ENCODE data around the gene ATP8B2. TPM values are rescaled to one million over a fixed set of nuclear protein-coding genes. Genes with fewer than 3 reads are reported as not detected.

Gene ATP8B2
- total RNA-seq, 4 donors from 2014 or later, result 61.6 to 106 (median 76.4) TPM

- intact Hi-C loops (cut with DNase I), result no loop called here
- no peak for DNase-seq
- Histone ChIP-seq H3K27me3 (no peaks in the 10 kb centered on the region), H3K9me3 (no peaks in the 10 kb centered on the region), H3K36me3 (no peaks in the 10 kb centered on the region), H3K27ac (no peak overlapping the region), H3K4me3 (replicated peaks in 1 of 3) (no peak overlapping the region), H3K4me1 (peaks cover 26 to 27% of the 10 kb centered on the region in 2 donors)
- no peak for TF ChIP-seq POLR2A (IDR thresholded peaks at IDR 0.05)
- TF ChIP-seq CTCF (IDR thresholded peaks at IDR 0.05), result no peak
- WGBS, 2 donors, result 73 to 91% methylated on average over 2 to 7 of the region's 7 CpGs
Observed at GRCh38 chr1:154323493-154323892, 1.8 kb upstream of the ATP8B2 start.

- H3K4me3 ChIP-seq (replicated peaks in 1 of 3), result no peak overlapping the region
- WGBS, 2 donors, result 67 to 78% methylated on average over 1 of the region's 2 CpGs
- H3K36me3 ChIP-seq, result no peaks in the 10 kb centered on the region
- peaks cover 31 to 32% of the 10 kb centered on the region in 2 donors for H3K4me1 ChIP-seq
- TF ChIP-seq CTCF (IDR thresholded peaks at IDR 0.05) (no peak), POLR2A (IDR thresholded peaks at IDR 0.05) (no peak)
- no peak overlapping the region for H3K27ac ChIP-seq
- no peak for DNase-seq
- intact Hi-C loops (cut with DNase I), result no loop called here
- H3K9me3 ChIP-seq, result no peaks in the 10 kb centered on the region
- no peaks in the 10 kb centered on the region for H3K27me3 ChIP-seq
Observed at GRCh38 chr1:154324241-154324640, 1.1 kb upstream of the ATP8B2 start.

- no peaks in the 10 kb centered on the region for H3K9me3 ChIP-seq
- peaks cover 0 to 2% of the 10 kb centered on the region in 2 donors for H3K36me3 ChIP-seq
- TF ChIP-seq POLR2A (IDR thresholded peaks at IDR 0.05) (peak in 1 of 2 donors; percentile 39), CTCF (IDR thresholded peaks at IDR 0.05) (peak; percentile 10 to 56 (median 42))
- peak overlapping the region in 2 of 3 donors; percentile 71 to 88 for H3K4me3 ChIP-seq (replicated peaks in 1 of 3)
- no peaks in the 10 kb centered on the region for H3K27me3 ChIP-seq
- peak; percentile 51 to 68 for DNase-seq
- 2 to 3% methylated on average over 18 to 36 of the region's 63 CpGs for WGBS, 2 donors
- intact Hi-C loops (cut with DNase I), result no loop called here
- H3K27ac ChIP-seq, result peak overlapping the region; percentile 60 to 85 (median 83)
- H3K4me1 ChIP-seq, result peaks cover 31 to 33% of the 10 kb centered on the region in 2 donors
Observed at GRCh38 chr1:154325583-154326545, 539 bp downstream of the ATP8B2 start.

GRCh38 chr1:154326546-154327465 lies 1.5 kb downstream of the ATP8B2 start:
- TF ChIP-seq CTCF (IDR thresholded peaks at IDR 0.05), result no peak
- TF ChIP-seq POLR2A (IDR thresholded peaks at IDR 0.05), result no peak
- H3K4me1 ChIP-seq, result peaks cover 31 to 33% of the 10 kb centered on the region in 2 donors
- intact Hi-C loops (cut with DNase I), result no loop called here
- peaks cover 6 to 11% of the 10 kb centered on the region in 2 donors for H3K36me3 ChIP-seq
- WGBS, 2 donors, result 58 to 73% methylated on average over 5 to 6 of the region's 6 CpGs
- H3K4me3 ChIP-seq (replicated peaks in 1 of 3), result peak overlapping the region in 1 of 3 donors; percentile 88
- peak in 1 of 2 donors; percentile 19 for DNase-seq
- H3K27me3 ChIP-seq, result no peaks in the 10 kb centered on the region
- no peaks in the 10 kb centered on the region for H3K9me3 ChIP-seq
- peak overlapping the region; percentile 60 to 85 (median 83) for H3K27ac ChIP-seq

Measured in thyroid gland (tissue), 4 donors.